MM.1S (cell line): ENCODE results near the gene TAS2R50.

ENCODE experiments used
- DNase-seq: peaks from one replicate; pipeline ENCODE4 v3.0.0-alpha.2; 2015
- H2AFZ ChIP-seq: fragments of 300-600 bp; sonication (generic); 2 replicates; pipeline ENCODE4 v1.6.0; 2016; ENCODE audit warnings: antibody characterized with exemption, low read length
- H3F3A ChIP-seq: fragments of 300-600 bp; sonication (generic); 2 replicates; pipeline ENCODE4 v1.6.1; 2016; ENCODE audit warnings: mild to moderate bottlenecking, antibody characterized with exemption, low read length, moderate library complexity, mixed read lengths; ENCODE audit not compliant: insufficient read depth
- H3K27ac ChIP-seq: fragments of 300-600 bp; sonication (generic); 2 replicates; pipeline ENCODE4 v1.5.1; 2016; ENCODE audit warnings: mild to moderate bottlenecking, low read length
- H3K27me3 ChIP-seq: fragments of 300-600 bp; sonication (generic); replicated peaks from 2 replicates; pipeline ENCODE4 v1.6.0; 2016; ENCODE audit warnings: low read length; ENCODE audit not compliant: insufficient read depth
- H3K36me3 ChIP-seq: fragments of 300-600 bp; sonication (generic); replicated peaks from 2 replicates; pipeline ENCODE4 v1.6.1; 2016; ENCODE audit warnings: mild to moderate bottlenecking, low read length, mixed read lengths; ENCODE audit not compliant: insufficient read depth
- H3K4me1 ChIP-seq: fragments of 300-600 bp; sonication (generic); 2 replicates; pipeline ENCODE4 v1.6.1; 2016; ENCODE audit warnings: low read length, mixed read lengths
- H3K4me2 ChIP-seq: fragments of 300-600 bp; sonication (generic); 2 replicates; pipeline ENCODE4 v1.6.0; 2016; ENCODE audit warnings: low read depth, low read length
- H3K4me3 ChIP-seq: fragments of 300-600 bp; sonication (generic); 2 replicates; pipeline ENCODE4 v1.5.1; 2016; ENCODE audit warnings: low read length, mixed read lengths
- H3K79me2 ChIP-seq: fragments of 300-600 bp; sonication (generic); 2 replicates; pipeline ENCODE4 v1.6.1; 2016; ENCODE audit warnings: mixed run types, low read length, mixed read lengths
- H3K9ac ChIP-seq: fragments of 300-600 bp; sonication (generic); 2 replicates; pipeline ENCODE4 v1.6.1; 2016; ENCODE audit warnings: low read length, mixed read lengths
- H3K9me2 ChIP-seq: fragments of 300-600 bp; sonication (generic); replicated peaks from 2 replicates; pipeline ENCODE4 v1.6.1; 2016; ENCODE audit warnings: mild to moderate bottlenecking, low read length, mixed read lengths; ENCODE audit not compliant: insufficient read depth
- H3K9me3 ChIP-seq: fragments of 300-600 bp; sonication (generic); replicated peaks from 2 replicates; pipeline ENCODE4 v1.6.1; 2016; ENCODE audit warnings: mild to moderate bottlenecking, low read length, mixed read lengths; ENCODE audit not compliant: insufficient read depth
- H4K20me1 ChIP-seq: fragments of 300-600 bp; sonication (generic); 2 replicates; pipeline ENCODE4 v1.6.1; 2016; ENCODE audit warnings: mild to moderate bottlenecking, low read length, moderate library complexity, mixed read lengths; ENCODE audit not compliant: insufficient read depth
- CTCF ChIP-seq: fragments of 300-600 bp; sonication (generic); IDR thresholded peaks from 2 replicates; pipeline ENCODE4 v1.5.1; 2016; ENCODE audit warnings: antibody characterized with exemption, low read length, mixed read lengths
- EZH2 ChIP-seq: fragments of 300-600 bp; sonication (generic); optimal IDR thresholded peaks from 2 replicates; pipeline ENCODE3; 2017; ENCODE audit warnings: low read depth, mild to moderate bottlenecking, antibody characterized with exemption, low read length, mixed read lengths
- EZH2phosphoT487 ChIP-seq: fragments of 300-600 bp; sonication (generic); IDR thresholded peaks from 2 replicates; pipeline ENCODE4 v1.6.1; 2018; ENCODE audit warnings: antibody characterized with exemption, low read length

TAS2R50 gene

GRCh38 chr12:10936506-10936905 is 50.2 kb downstream of the TAS2R50 start:
- H3F3A ChIP-seq = no peaks in the 10 kb centered on the region
- H3K27ac ChIP-seq = no peak overlapping the region
- no peak overlapping the region for H2AFZ ChIP-seq
- H3K27me3 ChIP-seq = no peaks in the 10 kb centered on the region
- no peaks in the 10 kb centered on the region for H3K79me2 ChIP-seq
- H3K4me3 ChIP-seq = no peak overlapping the region
- TF ChIP-seq EZH2phosphoT487 (no peak), EZH2 (no peak), CTCF (no peak)
- DNase-seq = no peak
- no peaks in the 10 kb centered on the region for H3K4me1 ChIP-seq
- H3K4me2 ChIP-seq = no peak overlapping the region
- H3K9me2 ChIP-seq = no peaks in the 10 kb centered on the region
- H3K9me3 ChIP-seq = no peaks in the 10 kb centered on the region
- H3K36me3 ChIP-seq = no peaks in the 10 kb centered on the region
- no peaks in the 10 kb centered on the region for H4K20me1 ChIP-seq
- no peak overlapping the region for H3K9ac ChIP-seq
